A549 (cell line): ENCODE results near the gene MCOLN1. TPM values are rescaled to one million over a fixed set of nuclear protein-coding genes. Genes with fewer than 3 reads are reported as not detected.

Experiments
- ATAC-seq, 2 experiments: fragments of 200-7000 bp in 1 of 2; fragments of >200 bp in 1 of 2; cut with Nextera tagmentation in 1 of 2; cut with Tn5 transposase in 1 of 2; 3 replicates each; pipeline versions ENCODE4 v1.8.0 to v1.9.1; 2018 to 2020; ENCODE audit warnings: mild to moderate bottlenecking in 1 of 2, moderate library complexity in 1 of 2
- CTCF ChIA-PET: fragments of 300-600 bp; sonication (Branson Sonifier 250); formaldehyde crosslinking; extraction: SDS; loops from one replicate; lab custom pipeline; 2021; ENCODE audit warnings: antibody characterized with exemption, inconsistent platforms; lab: Yijun Ruan, JAX
- POLR2A ChIA-PET: fragments of 350-600 bp; formaldehyde crosslinking; extraction: SDS; loops from one replicate; lab custom pipeline; 2021; ENCODE audit warnings: antibody characterized with exemption, inconsistent platforms; lab: Yijun Ruan, JAX
- DNase-seq, 2 experiments: peaks; one replicate each; pipeline versions ENCODE4 v3.0.0 to v3.0.0-alpha.2; 2011 to 2016; ENCODE audit warnings: low read depth in 1 of 2, low spot score in 1 of 2
- FAIRE-seq: peaks from 2 replicates; lab custom pipeline; 2011; peaks lifted over from hg19 to GRCh38; lab: Jason Lieb, UNC
- H3K27ac ChIP-seq, 2 experiments: fragments of >200 bp; sonication (Bioruptor Twin); formaldehyde crosslinking; 3 replicates each; pipeline ENCODE4 v1.5.1; 2016 to 2017
- H3K4me1 ChIP-seq: fragments of >200 bp; sonication (Bioruptor Twin); formaldehyde crosslinking; 3 replicates; pipeline ENCODE4 v1.6.1; 2016
- H3K4me2 ChIP-seq: fragments of >200 bp; sonication (Bioruptor Twin); formaldehyde crosslinking; 3 replicates; pipeline ENCODE4 v1.6.1; 2016
- H3K4me3 ChIP-seq: fragments of >200 bp; sonication (Bioruptor Twin); formaldehyde crosslinking; 3 replicates; pipeline ENCODE4 v1.5.1; 2016
- H3K9me3 ChIP-seq: fragments of >200 bp; sonication (Bioruptor Twin); formaldehyde crosslinking; 3 replicates; pipeline ENCODE4 v1.6.1; 2016
- BHLHE40 ChIP-seq: IDR thresholded peaks from 2 replicates; pipeline ENCODE4 v1.6.1; 2012; ENCODE audit warnings: low read depth, low read length, inconsistent platforms
- CBX2 ChIP-seq: fragments of 200-600 bp; sonication (generic); IDR thresholded peaks from 2 replicates; pipeline ENCODE4 v1.6.1; 2016; ENCODE audit warnings: low read depth, mild to moderate bottlenecking, borderline replicate concordance
- CBX8 ChIP-seq: fragments of 200-600 bp; sonication (generic); IDR thresholded peaks from 2 replicates; pipeline ENCODE4 v1.6.1; 2016
- CHD2 ChIP-seq: fragments of 150-350 bp; IDR thresholded peaks from 2 replicates; pipeline ENCODE4 v1.6.1; 2014; ENCODE audit warnings: low read length; ENCODE audit not compliant: partially characterized antibody
- CHD4 ChIP-seq: fragments of 200-600 bp; sonication (generic); IDR thresholded peaks from 2 replicates; pipeline ENCODE4 v1.6.1; 2016; ENCODE audit warnings: antibody characterized with exemption, mild to moderate bottlenecking, borderline replicate concordance
- EP300 ChIP-seq, 2 experiments: fragments of >200 bp; sonication (Bioruptor Twin); formaldehyde crosslinking; IDR thresholded peaks; 2 replicates in 1 of 2; 3 replicates in 1 of 2; pipeline ENCODE4 v1.6.1; 2016 to 2017
- ESRRA ChIP-seq: fragments of 150-350 bp; IDR thresholded peaks from 2 replicates; pipeline ENCODE4 v1.6.1; 2014; ENCODE audit warnings: mild to moderate bottlenecking, low read length, borderline replicate concordance
- FOSB ChIP-seq: fragments of 250-450 bp; sonication (Bioruptor Pico); IDR thresholded peaks from 2 replicates; pipeline ENCODE4 v1.5.0; 2020; ENCODE audit warnings: mild to moderate bottlenecking, moderate library complexity
- FOSL2 ChIP-seq, 2 experiments: fragments of 450-650 bp in 1 of 2; fragments of >200 bp in 1 of 2; sonication (Bioruptor Twin) in 1 of 2; formaldehyde crosslinking; IDR thresholded peaks; 2 replicates each; pipeline versions ENCODE4 v1.5.0 to v1.6.1; 2016 to 2020; ENCODE audit warnings: mild to moderate bottlenecking in 1 of 2, moderate library complexity in 1 of 2
- FOXS1 ChIP-seq: fragments of 250-450 bp; sonication (Bioruptor Pico); IDR thresholded peaks from 2 replicates; pipeline ENCODE4 v1.5.0; 2020; ENCODE audit warnings: mild to moderate bottlenecking, moderate library complexity
- GATA3 ChIP-seq: IDR thresholded peaks from 2 replicates; pipeline ENCODE4 v1.6.1; 2012; ENCODE audit warnings: borderline replicate concordance
- HOXB13 ChIP-seq: fragments of 250-450 bp; sonication (Bioruptor Pico); IDR thresholded peaks from 2 replicates; pipeline ENCODE4 v1.5.0; 2020; ENCODE audit warnings: low read depth, mild to moderate bottlenecking, moderate library complexity
- HOXB5 ChIP-seq: fragments of 250-450 bp; sonication (Bioruptor Pico); IDR thresholded peaks from 2 replicates; pipeline ENCODE4 v1.5.0; 2020; ENCODE audit warnings: mild to moderate bottlenecking, moderate library complexity
- KDM1A ChIP-seq: fragments of 200-600 bp; sonication (generic); IDR thresholded peaks from 2 replicates; pipeline ENCODE4 v1.6.1; 2016; ENCODE audit warnings: low read depth, mild to moderate bottlenecking
- NFE2L2 ChIP-seq: fragments of 150-350 bp; conservative IDR thresholded peaks from 2 replicates; pipeline ENCODE4 v1.6.1; 2014; ENCODE audit warnings: low read length
- NR3C1 ChIP-seq: fragments of >200 bp; sonication (Bioruptor Twin); formaldehyde crosslinking; IDR thresholded peaks from 3 replicates; pipeline ENCODE4 v1.6.1; 2017
- POLR2AphosphoS2 ChIP-seq: conservative IDR thresholded peaks from 2 replicates; pipeline ENCODE4 v1.6.1; 2012; ENCODE audit warnings: low read length, improper control_type of control experiment, inconsistent platforms
- RARB ChIP-seq: fragments of 250-450 bp; sonication (Bioruptor Pico); IDR thresholded peaks from 2 replicates; pipeline ENCODE4 v1.8.0; 2021; ENCODE audit warnings: mild to moderate bottlenecking, moderate library complexity
- RCOR1 ChIP-seq: fragments of 150-350 bp; IDR thresholded peaks from 2 replicates; pipeline ENCODE4 v1.6.1; 2014; ENCODE audit warnings: antibody characterized with exemption, low read length, low read depth
- RNF2 ChIP-seq: fragments of 200-600 bp; sonication (generic); IDR thresholded peaks from 2 replicates; pipeline ENCODE4 v1.6.1; 2016; ENCODE audit warnings: low read depth, mild to moderate bottlenecking, antibody characterized with exemption, moderate library complexity, borderline replicate concordance
- SMC3 ChIP-seq: fragments of >200 bp; sonication (Bioruptor Twin); formaldehyde crosslinking; IDR thresholded peaks from 3 replicates; pipeline ENCODE4 v1.6.1; 2018; ENCODE audit warnings: inconsistent platforms
- TP53 ChIP-seq: fragments of 250-450 bp; sonication (Bioruptor Pico); IDR thresholded peaks from 2 replicates; pipeline ENCODE4 v1.5.0; 2021; ENCODE audit warnings: mild to moderate bottlenecking, moderate library complexity
- ZC3H11A ChIP-seq: fragments of 450-650 bp; IDR thresholded peaks from 2 replicates; pipeline ENCODE4 v1.6.1; 2014; ENCODE audit warnings: antibody characterized with exemption, mild to moderate bottlenecking
- ZFP36 ChIP-seq: fragments of 450-650 bp; IDR thresholded peaks from 2 replicates; pipeline ENCODE4 v1.6.1; 2014; ENCODE audit warnings: borderline replicate concordance; ENCODE audit not compliant: partially characterized antibody
- ZNF302 ChIP-seq: fragments of 250-450 bp; sonication (Bioruptor Pico); IDR thresholded peaks from 2 replicates; pipeline ENCODE4 v1.9.0; 2021; ENCODE audit warnings: inconsistent platforms, mild to moderate bottlenecking, moderate library complexity
- WGBS: methylation state at CpG from one replicate; pipeline ENCODE4 v1.1.6; 2017; ENCODE audit errors: missing lambda C conversion rate; 5-methylcytosine and 5-hydroxymethylcytosine counted together
- polyA plus RNA-seq, 4 experiments: library from polyadenylated mRNA; depleted of rRNA in 3 of 4; stranded (reverse); fragments of >200 nt; fragmentation: RNase III in 1 of 4; extraction: RNeasy Plus Mini Kit Qiagen cat#74134 plus additional on column Dnase treatment in 1 of 4; gene quantifications; 2 replicates in 3 of 4; 3 replicates in 1 of 4; pipeline ENCODE4 v1.2.3, GENCODE V29; 2011 to 2017
- TF ChIP-seq, protein P1 (sequence below): fragments of 150-350 bp; IDR thresholded peaks from 2 replicates; pipeline ENCODE4 v1.6.1; 2014; ENCODE audit warnings: low read depth, mild to moderate bottlenecking, low read length
- TF ChIP-seq, protein P2 (sequence below): IDR thresholded peaks from 2 replicates; pipeline ENCODE4 v1.6.1; 2012; ENCODE audit warnings: low read depth, borderline replicate concordance
- TF ChIP-seq, protein P3 (sequence below): fragments of >200 bp; sonication (Bioruptor Twin); formaldehyde crosslinking; IDR thresholded peaks from 2 replicates; pipeline ENCODE4 v1.6.1; 2016

MCOLN1 gene
- polyA plus RNA-seq, 2 of the 4 experiments (the other 2 are of a cell fraction), result 13.1 to 13.4 TPM

DNA sequence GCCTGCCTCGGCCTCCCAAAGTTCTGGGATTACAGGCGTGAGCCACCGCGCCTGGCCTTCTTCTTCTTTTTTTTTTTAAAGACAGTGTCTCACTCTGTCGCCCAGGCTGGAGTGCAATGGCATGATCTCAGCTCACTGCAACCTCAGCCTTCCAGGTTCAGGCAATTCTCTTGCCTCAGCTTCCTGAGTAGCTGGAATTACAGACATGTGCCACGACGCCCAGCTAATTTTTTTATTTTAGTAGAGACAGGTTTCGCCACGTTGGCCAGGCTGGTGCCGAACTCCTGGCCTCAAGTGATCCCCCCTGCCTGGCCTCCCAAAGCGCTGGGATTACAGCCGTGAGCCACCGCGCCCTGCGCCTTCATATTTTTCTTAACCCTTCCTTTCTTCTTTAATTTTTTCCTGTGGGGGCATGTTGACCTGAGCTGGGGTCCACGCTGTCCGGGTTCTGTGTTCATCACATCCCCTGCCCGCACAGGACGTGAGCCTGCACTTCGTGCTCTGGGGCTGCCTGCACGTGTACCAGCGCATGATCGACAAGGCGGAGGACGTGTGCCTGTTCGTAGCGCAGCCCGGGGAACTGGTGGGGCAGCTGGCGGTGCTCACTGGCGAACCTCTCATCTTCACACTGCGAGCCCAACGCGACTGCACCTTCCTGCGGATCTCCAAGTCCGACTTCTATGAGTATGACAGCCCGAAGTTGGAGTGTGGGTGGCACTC, 27.2 kb downstream of the MCOLN1 start:
- H3K4me2 ChIP-seq, result no peak overlapping the region
- ChIA-PET POLR2A (no interaction called here), CTCF (no interaction called here)
- TF ChIP-seq ZFP36, result no peak
- H3K9me3 ChIP-seq, result no peaks in the 10 kb centered on the region
- no peak for FAIRE-seq
- H3K27ac ChIP-seq, result no peak overlapping the region
- no peak for DNase-seq
- H3K4me1 ChIP-seq, result no peaks in the 10 kb centered on the region
- H3K4me3 ChIP-seq, result no peak overlapping the region
- ATAC-seq, result no peak
- 92% methylated on average over 17 of the region's 36 CpGs for WGBS

DNA sequence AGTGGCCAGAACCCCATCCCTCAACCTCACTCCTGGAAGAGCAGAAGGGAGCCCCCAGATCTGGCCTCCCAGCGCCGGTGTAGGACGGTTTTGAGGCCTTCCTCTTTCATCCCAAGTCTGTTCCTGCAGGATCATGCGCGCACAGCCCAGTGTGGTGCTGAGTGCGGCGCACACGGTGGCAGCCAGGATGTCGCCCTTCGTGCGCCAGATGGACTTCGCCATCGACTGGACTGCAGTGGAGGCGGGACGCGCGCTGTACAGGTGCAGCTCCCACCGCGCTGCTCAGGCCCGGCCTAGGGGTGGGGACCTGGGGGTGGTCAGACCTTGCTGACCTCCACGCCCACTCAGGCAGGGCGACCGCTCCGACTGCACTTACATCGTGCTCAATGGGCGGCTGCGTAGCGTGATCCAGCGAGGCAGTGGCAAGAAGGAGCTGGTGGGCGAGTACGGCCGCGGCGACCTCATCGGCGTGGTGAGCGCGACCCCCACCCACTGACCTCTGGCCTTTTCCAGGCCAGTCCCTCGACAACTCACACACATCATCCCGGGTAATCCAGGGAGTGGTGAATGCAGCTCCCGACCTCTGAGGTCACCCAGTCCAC, 27.8 kb downstream of the MCOLN1 start:
- DNase-seq (no peak), FAIRE-seq (no peak), ATAC-seq (no peak)
- POLR2A ChIA-PET, result no interaction called here
- no peak overlapping the region for H3K4me3 ChIP-seq
- WGBS, result 98% methylated on average over 20 of the region's 41 CpGs
- TF ChIP-seq RARB (CRISPR knock-in tag), result no peak
- TF ChIP-seq NFE2L2, result no peak
- no peak for TF ChIP-seq ZFP36
- no peak for TF ChIP-seq ZNF302 (CRISPR knock-in tag)
- TF ChIP-seq EP300 (IDR thresholded peaks at IDR 0.05), result no peak
- TF ChIP-seq CBX2, result no peak
- TF ChIP-seq BHLHE40, result no peak
- TF ChIP-seq ESRRA, result no peak
- TF ChIP-seq FOSB (CRISPR knock-in tag), result no peak
- no peak for TF ChIP-seq CBX8
- no peak for TF ChIP-seq NR3C1
- no peak for TF ChIP-seq POLR2AphosphoS2
- TF ChIP-seq FOSL2 (IDR thresholded peaks at IDR 0.05), result no peak
- TF ChIP-seq FOSL2 (CRISPR knock-in tag; IDR thresholded peaks at IDR 0.05), result no peak
- no peaks in the 10 kb centered on the region for H3K4me1 ChIP-seq
- H3K27ac ChIP-seq, result no peak overlapping the region
- H3K9me3 ChIP-seq, result no peaks in the 10 kb centered on the region
- no peak overlapping the region for H3K4me2 ChIP-seq
- CTCF ChIA-PET, result interaction anchor here (0.8 to 1.1 kb wide), 2 partner anchors 18 to 281 kb away, joined by 3 read pairs; no protein-coding TSS in a partner anchor

DNA sequence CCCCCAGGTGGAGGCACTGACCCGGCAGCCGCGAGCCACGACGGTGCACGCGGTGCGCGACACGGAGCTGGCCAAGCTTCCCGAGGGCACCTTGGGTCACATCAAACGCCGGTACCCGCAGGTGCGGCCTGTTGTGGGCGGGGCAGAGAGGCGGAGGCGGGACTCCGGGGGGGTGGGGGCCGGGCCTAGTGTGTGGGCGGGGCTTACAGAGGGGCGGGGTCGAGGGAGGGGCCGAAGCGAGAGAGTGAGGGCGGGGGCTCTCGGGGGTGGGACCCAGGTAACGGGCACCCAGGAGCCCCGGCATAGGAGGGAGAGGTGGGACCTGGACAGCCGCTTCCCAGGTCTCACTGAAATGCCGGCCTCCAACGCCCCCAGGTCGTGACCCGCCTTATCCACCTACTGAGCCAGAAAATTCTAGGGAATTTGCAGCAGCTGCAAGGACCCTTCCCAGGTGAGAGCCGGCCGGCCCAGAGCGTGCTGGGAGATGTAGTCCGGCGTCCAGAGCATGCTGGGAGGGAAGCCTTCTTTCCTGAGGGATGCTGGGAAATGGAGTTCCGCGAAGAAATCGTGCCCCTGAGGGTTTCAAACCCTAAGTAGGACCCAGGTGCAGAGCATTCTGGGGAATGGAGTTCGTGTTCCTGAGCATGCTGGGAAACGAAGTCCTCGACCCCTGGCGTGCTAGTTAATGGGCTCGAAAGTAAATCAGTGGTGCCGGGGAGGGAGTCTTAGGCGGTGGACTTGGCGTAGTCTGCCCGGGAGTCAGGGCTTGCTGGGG, 28.8 kb downstream of the MCOLN1 start:
- ChIA-PET CTCF (interaction anchor here (0.8 to 1.1 kb wide), 2 partner anchors 17 to 281 kb away, joined by 3 read pairs; no protein-coding TSS in a partner anchor), POLR2A (no interaction called here)
- 89% methylated on average over 13 of the region's 51 CpGs for WGBS
- H3K9me3 ChIP-seq, result no peaks in the 10 kb centered on the region
- TF ChIP-seq CBX8 (no peak), BHLHE40 (no peak), RCOR1 (no peak), HOXB5 (CRISPR knock-in tag) (no peak), CHD4 (no peak), ZNF302 (CRISPR knock-in tag) (no peak)
- no peak overlapping the region for H3K27ac ChIP-seq
- no peak overlapping the region for H3K4me2 ChIP-seq
- DNase-seq, result peak in 1 of 2 experiments; percentile 62
- no peaks in the 10 kb centered on the region for H3K4me1 ChIP-seq
- ATAC-seq, result peak; percentile 40 to 72; a peak in 3 of 6 replicates
- no peak overlapping the region for H3K4me3 ChIP-seq
- no peak for FAIRE-seq

DNA sequence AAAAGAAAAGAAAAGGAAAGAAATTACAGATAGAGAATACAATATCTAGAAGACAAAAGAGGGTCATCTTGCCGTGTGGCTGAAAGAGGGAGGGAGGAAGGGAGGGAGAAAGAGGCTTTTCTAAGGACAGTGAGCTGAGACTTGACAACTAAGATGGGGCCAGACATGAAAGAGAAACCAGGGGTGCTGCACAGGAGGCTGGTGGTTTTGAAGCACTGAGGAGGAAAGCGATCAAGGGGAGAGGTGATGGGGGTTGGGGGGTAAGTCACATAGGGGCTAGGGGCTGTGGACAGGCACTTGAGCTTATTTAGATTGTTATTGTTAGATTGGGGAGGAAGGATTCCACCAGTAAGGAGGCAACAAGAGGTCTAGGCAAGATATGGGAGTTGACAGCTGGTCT, 30.4 kb downstream of the MCOLN1 start:
- POLR2A ChIA-PET, result no interaction called here
- FAIRE-seq, result no peak
- no peak for TF ChIP-seq TP53
- no peak for TF ChIP-seq RNF2
- no peak for TF ChIP-seq SMC3
- no peak for TF ChIP-seq CHD2
- no peak for TF ChIP-seq FOSB (CRISPR knock-in tag)
- TF ChIP-seq, protein P1, sequence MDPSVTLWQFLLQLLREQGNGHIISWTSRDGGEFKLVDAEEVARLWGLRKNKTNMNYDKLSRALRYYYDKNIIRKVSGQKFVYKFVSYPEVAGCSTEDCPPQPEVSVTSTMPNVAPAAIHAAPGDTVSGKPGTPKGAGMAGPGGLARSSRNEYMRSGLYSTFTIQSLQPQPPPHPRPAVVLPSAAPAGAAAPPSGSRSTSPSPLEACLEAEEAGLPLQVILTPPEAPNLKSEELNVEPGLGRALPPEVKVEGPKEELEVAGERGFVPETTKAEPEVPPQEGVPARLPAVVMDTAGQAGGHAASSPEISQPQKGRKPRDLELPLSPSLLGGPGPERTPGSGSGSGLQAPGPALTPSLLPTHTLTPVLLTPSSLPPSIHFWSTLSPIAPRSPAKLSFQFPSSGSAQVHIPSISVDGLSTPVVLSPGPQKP, result no peak
- TF ChIP-seq ZC3H11A, result no peak
- TF ChIP-seq, protein P2, sequence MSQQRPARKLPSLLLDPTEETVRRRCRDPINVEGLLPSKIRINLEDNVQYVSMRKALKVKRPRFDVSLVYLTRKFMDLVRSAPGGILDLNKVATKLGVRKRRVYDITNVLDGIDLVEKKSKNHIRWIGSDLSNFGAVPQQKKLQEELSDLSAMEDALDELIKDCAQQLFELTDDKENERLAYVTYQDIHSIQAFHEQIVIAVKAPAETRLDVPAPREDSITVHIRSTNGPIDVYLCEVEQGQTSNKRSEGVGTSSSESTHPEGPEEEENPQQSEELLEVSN, result no peak
- TF ChIP-seq FOXS1 (CRISPR knock-in tag), result no peak
- TF ChIP-seq KDM1A, result no peak
- no peak for TF ChIP-seq GATA3
- TF ChIP-seq, protein P3, sequence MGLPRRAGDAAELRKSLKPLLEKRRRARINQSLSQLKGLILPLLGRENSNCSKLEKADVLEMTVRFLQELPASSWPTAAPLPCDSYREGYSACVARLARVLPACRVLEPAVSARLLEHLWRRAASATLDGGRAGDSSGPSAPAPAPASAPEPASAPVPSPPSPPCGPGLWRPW, result no peak
- TF ChIP-seq HOXB13 (CRISPR knock-in tag), result no peak

More for the DNA sequence above, 30.4 kb downstream of the MCOLN1 start:
- H3K4me3 ChIP-seq, result no peak overlapping the region
- no peak overlapping the region for H3K27ac ChIP-seq
- no peak overlapping the region for H3K4me2 ChIP-seq
- no peaks in the 10 kb centered on the region for H3K9me3 ChIP-seq
- WGBS, result 42% methylated on average over 2 of the region's 2 CpGs
- no peaks in the 10 kb centered on the region for H3K4me1 ChIP-seq
- DNase-seq, result no peak
- ATAC-seq, result no peak
- CTCF ChIA-PET, result interaction anchor here (1.6 kb wide), 1 partner anchor 15 kb away, joined by 3 read pairs; no protein-coding TSS in a partner anchor
